HEK293T (cell line): ENCODE data around the gene SLC5A2.

Experiments used
- CTCF ChIA-PET: fragments of 350-600 bp; formaldehyde crosslinking; extraction: SDS; loops from one replicate; lab custom pipeline; 2021; ENCODE audit warnings: antibody characterized with exemption, inconsistent platforms; lab: Yijun Ruan, JAX
- POLR2A ChIA-PET: fragments of 350-600 bp; formaldehyde crosslinking; extraction: SDS; loops from one replicate; lab custom pipeline; 2020; ENCODE audit warnings: antibody characterized with exemption, inconsistent platforms; lab: Yijun Ruan, JAX
- DNase-seq: peaks from one replicate; pipeline ENCODE4 v3.0.0; 2012; ENCODE audit warnings: mixed read lengths; ENCODE audit errors: extremely low spot score
- ARNT ChIP-seq: fragments of 450-650 bp; IDR thresholded peaks from 2 replicates; pipeline ENCODE4 v1.6.1; 2017; ENCODE audit warnings: mild to moderate bottlenecking
- BHLHE40 ChIP-seq: fragments of 450-650 bp; IDR thresholded peaks from 2 replicates; pipeline ENCODE4 v1.6.1; 2016; ENCODE audit warnings: mild to moderate bottlenecking, moderate library complexity, borderline replicate concordance
- CTBP1 ChIP-seq: fragments of 450-650 bp; IDR thresholded peaks from 2 replicates; pipeline ENCODE4 v1.6.1; 2016; ENCODE audit warnings: borderline replicate concordance
- ELF4 ChIP-seq: fragments of 450-650 bp; IDR thresholded peaks from 2 replicates; pipeline ENCODE4 v1.6.1; 2017; ENCODE audit warnings: antibody characterized with exemption
- FOXA1 ChIP-seq: fragments of 450-650 bp; IDR thresholded peaks from 2 replicates; pipeline ENCODE4 v1.6.1; 2016; ENCODE audit warnings: mild to moderate bottlenecking
- FOXK2 ChIP-seq: fragments of 450-650 bp; IDR thresholded peaks from 2 replicates; pipeline ENCODE4 v1.6.1; 2016; ENCODE audit warnings: mild to moderate bottlenecking
- FOXM1 ChIP-seq: fragments of 450-650 bp; IDR thresholded peaks from 2 replicates; pipeline ENCODE4 v1.6.1; 2017; ENCODE audit warnings: mild to moderate bottlenecking, borderline replicate concordance
- HDGF ChIP-seq: fragments of 450-650 bp; IDR thresholded peaks from 2 replicates; pipeline ENCODE4 v1.6.1; 2017; ENCODE audit warnings: antibody characterized with exemption, borderline replicate concordance
- L3MBTL2 ChIP-seq: fragments of 450-650 bp; conservative IDR thresholded peaks from 2 replicates; pipeline ENCODE4 v1.6.1; 2016; ENCODE audit warnings: mild to moderate bottlenecking
- LEF1 ChIP-seq: fragments of 450-650 bp; IDR thresholded peaks from 2 replicates; pipeline ENCODE4 v1.6.1; 2017; ENCODE audit warnings: mild to moderate bottlenecking, borderline replicate concordance
- NFRKB ChIP-seq: fragments of 450-650 bp; IDR thresholded peaks from 2 replicates; pipeline ENCODE4 v1.6.1; 2016; ENCODE audit warnings: mild to moderate bottlenecking, moderate library complexity
- SP1 ChIP-seq: fragments of 450-650 bp; IDR thresholded peaks from 2 replicates; pipeline ENCODE4 v1.6.1; 2017
- SUZ12 ChIP-seq: fragments of 450-650 bp; IDR thresholded peaks from 2 replicates; pipeline ENCODE4 v1.6.1; 2016; ENCODE audit warnings: mild to moderate bottlenecking
- TARDBP ChIP-seq: fragments of 450-650 bp; IDR thresholded peaks from 2 replicates; pipeline ENCODE4 v1.6.1; 2016
- ZNF384 ChIP-seq: fragments of 450-650 bp; IDR thresholded peaks from 2 replicates; pipeline ENCODE4 v1.6.1; 2016
- TF ChIP-seq, protein P1 (sequence below): fragments of 450-650 bp; IDR thresholded peaks from 2 replicates; pipeline ENCODE4 v1.6.1; 2016

SLC5A2 gene

DNA sequence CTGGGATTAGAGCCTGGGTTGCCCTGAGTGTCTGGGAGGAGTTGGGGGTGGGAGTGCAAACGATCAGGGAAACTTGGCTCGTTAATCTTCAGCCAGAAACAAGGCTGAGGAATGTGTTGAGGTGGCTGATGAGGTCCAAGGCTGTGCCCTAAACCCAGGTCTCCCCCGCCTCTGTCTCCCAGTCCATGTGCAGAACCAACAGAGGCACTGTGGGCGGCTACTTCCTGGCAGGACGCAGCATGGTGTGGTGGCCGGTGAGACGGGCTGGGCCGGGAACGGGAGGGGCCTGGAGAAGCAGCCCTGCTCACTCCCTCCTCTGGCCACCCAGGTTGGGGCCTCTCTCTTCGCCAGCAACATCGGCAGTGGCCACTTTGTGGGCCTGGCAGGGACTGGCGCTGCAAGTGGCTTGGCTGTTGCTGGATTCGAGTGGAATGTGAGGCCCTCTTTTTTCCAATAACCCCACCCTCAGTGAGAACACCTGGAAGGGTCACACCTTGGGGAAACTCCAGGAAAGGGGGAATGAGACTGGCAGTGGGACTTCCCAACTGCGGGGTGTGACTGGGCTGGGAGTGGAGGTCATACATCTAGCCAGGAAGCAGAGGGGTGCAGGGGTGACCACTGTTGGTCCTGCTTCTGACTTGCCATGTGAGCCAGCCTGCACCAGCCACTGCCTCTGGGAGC lies 1.7 kb downstream of the SLC5A2 start:
- ChIA-PET POLR2A (interaction anchor here (0.6 kb wide), 1 partner anchor 25 kb away, joined by 3 read pairs; no protein-coding TSS in a partner anchor), CTCF (no interaction called here)
- DNase-seq = no peak
- TF ChIP-seq ELF4 (no peak), FOXM1 (no peak), ZNF384 (no peak), FOXK2 (no peak)

DNA sequence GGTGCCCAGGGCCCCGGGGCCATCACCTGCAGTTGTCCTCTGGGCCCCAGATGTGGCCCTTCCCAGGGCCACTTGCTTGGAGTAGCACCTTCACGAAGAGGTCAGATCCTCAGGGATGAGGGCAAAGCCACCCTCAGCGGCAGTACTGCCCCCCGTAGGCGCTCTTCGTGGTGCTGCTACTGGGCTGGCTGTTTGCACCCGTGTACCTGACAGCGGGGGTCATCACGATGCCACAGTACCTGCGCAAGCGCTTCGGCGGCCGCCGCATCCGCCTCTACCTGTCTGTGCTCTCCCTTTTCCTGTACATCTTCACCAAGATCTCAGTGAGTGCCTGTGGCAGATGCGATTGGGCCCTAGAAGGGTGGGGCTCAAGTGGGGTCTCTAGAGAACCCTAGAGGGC lies 2.6 kb downstream of the SLC5A2 start:
- ChIA-PET POLR2A (no interaction called here), CTCF (no interaction called here)
- DNase-seq = no peak
- TF ChIP-seq FOXA1 (no peak), NFRKB (no peak), HDGF (no peak), L3MBTL2 (no peak), SUZ12 (no peak)

DNA sequence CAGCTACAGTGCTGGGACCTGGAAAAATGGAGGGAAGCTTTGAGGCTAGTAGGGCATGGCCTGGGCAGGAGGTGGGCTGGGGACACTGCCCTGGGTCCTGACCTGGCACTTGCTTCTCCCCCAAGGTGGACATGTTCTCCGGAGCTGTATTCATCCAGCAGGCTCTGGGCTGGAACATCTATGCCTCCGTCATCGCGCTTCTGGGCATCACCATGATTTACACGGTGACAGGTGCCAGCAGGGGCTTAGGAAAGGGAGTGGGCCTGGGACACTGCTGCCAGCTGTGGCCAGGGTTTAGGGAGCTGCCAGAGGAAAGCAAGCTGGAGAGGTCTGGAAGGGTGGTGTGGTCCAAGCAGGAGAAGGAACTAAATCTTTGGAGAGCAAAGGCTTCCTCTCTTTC lies 3.1 kb downstream of the SLC5A2 start:
- TF ChIP-seq FOXK2 (no peak), NFRKB (no peak), FOXA1 (no peak), ARNT (no peak), ELF4 (no peak), LEF1 (no peak), ZNF384 (no peak), L3MBTL2 (no peak), FOXM1 (no peak), BHLHE40 (no peak), TARDBP (no peak)
- TF ChIP-seq, protein P1, sequence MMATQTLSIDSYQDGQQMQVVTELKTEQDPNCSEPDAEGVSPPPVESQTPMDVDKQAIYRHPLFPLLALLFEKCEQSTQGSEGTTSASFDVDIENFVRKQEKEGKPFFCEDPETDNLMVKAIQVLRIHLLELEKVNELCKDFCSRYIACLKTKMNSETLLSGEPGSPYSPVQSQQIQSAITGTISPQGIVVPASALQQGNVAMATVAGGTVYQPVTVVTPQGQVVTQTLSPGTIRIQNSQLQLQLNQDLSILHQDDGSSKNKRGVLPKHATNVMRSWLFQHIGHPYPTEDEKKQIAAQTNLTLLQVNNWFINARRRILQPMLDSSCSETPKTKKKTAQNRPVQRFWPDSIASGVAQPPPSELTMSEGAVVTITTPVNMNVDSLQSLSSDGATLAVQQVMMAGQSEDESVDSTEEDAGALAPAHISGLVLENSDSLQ = no peak
- ChIA-PET POLR2A (no interaction called here), CTCF (no interaction called here)
- no peak for DNase-seq

DNA sequence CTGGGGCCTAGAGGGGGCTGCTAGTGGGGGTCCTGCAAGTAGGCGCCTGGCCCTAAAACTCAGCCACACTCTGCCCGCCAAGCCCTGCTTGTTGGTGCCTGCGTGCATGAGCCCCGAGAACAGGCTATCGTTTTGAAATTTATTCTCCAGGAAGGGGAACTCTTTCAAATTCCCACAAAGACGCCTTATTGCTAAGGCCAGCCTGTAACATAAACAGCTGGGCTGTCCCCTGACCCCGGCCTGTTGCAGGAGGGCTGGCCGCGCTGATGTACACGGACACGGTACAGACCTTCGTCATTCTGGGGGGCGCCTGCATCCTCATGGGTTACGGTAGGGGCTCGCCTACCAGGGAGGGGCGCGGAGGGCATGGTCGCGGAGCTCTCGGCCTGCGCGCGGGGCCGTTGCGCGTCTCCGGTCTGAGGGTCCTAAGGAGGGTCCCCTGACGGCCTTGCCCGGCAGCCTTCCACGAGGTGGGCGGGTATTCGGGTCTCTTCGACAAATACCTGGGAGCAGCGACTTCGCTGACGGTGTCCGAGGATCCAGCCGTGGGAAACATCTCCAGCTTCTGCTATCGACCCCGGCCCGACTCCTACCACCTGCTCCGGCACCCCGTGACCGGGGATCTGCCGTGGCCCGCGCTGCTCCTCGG lies 4.3 kb downstream of the SLC5A2 start:
- TF ChIP-seq ARNT (no peak), ELF4 (no peak), LEF1 (no peak), FOXA1 (no peak), FOXK2 (no peak)
- TF ChIP-seq, protein P1 = no peak
- no peak for DNase-seq
- CTCF ChIA-PET = no interaction called here
- POLR2A ChIA-PET = no interaction called here

DNA sequence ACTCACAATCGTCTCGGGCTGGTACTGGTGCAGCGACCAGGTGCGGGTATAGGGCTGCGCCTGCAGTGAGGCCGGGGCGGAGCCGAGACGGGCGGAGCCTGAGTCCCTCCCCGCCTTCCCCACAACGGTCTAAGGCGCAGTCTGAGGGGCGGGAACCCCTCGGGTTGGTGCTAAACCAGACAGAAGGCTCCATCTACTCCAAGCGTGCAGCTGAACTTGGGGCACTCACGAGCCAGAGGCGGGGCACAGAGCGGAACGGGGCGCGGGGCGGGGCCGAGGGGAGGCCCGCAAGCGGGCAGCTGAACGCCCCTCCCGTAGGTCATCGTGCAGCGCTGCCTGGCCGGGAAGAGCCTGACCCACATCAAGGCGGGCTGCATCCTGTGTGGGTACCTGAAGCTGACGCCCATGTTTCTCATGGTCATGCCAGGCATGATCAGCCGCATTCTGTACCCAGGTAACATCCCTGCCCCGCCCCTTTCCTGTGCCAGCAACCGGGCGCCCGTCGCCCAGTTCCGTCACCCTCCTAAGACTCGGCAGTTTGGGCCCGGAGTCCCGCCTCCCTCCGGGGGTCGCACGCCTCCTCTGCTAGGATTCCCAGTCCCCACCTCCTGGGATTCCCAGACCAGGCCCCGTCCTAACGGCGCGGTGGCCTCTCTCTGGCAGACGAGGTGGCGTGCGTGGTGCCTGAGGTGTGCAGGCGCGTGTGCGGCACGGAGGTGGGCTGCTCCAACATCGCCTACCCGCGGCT lies 5.0 kb downstream of the SLC5A2 start:
- no peak for DNase-seq
- POLR2A ChIA-PET = no interaction called here
- TF ChIP-seq BHLHE40 = no peak
- TF ChIP-seq TARDBP = no peak
- TF ChIP-seq SUZ12 = no peak
- no peak for TF ChIP-seq ZNF384
- TF ChIP-seq LEF1 = no peak
- no peak for TF ChIP-seq L3MBTL2
- TF ChIP-seq FOXK2 = no peak
- TF ChIP-seq SP1 = no peak
- no peak for TF ChIP-seq FOXM1
- no peak for TF ChIP-seq NFRKB
- no peak for TF ChIP-seq HDGF
- no peak for TF ChIP-seq FOXA1
- no peak for TF ChIP-seq ELF4
- no peak for TF ChIP-seq CTBP1
- TF ChIP-seq ARNT = no peak
- TF ChIP-seq, protein P1 = no peak
- CTCF ChIA-PET = no interaction called here

DNA sequence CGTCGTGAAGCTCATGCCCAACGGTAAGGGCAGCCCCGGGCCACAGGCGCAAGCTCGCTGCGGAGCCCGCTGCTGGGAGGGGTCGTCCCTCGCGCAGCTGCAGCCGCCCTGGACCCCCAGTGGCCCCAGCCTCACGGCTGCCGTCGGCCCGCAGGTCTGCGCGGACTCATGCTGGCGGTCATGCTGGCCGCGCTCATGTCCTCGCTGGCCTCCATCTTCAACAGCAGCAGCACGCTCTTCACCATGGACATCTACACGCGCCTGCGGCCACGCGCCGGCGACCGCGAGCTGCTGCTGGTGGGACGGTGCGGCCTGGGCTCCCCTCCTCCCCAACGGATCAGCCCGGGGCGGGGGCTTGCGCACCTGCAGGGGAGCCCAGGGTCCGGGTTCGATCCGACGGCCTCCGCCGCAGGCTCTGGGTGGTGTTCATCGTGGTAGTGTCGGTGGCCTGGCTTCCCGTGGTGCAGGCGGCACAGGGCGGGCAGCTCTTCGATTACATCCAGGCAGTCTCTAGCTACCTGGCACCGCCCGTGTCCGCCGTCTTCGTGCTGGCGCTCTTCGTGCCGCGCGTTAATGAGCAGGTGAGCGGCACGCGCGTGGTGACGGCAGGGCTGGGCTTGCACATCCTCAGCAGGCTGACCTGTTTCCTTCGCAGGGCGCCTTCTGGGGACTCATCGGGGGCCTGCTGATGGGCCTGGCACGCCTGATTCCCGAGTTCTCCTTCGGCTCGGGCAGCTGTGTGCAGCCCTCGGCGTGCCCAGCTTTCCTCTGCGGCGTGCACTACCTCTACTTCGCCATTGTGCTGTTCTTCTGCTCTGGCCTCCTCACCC lies 5.8 kb downstream of the SLC5A2 start:
- ChIA-PET POLR2A (no interaction called here), CTCF (no interaction called here)
- no peak for DNase-seq
- no peak for TF ChIP-seq TARDBP
- no peak for TF ChIP-seq FOXM1
- no peak for TF ChIP-seq L3MBTL2
- TF ChIP-seq ZNF384 = no peak
- no peak for TF ChIP-seq HDGF
- TF ChIP-seq SP1 = no peak
- TF ChIP-seq ELF4 = no peak
- TF ChIP-seq, protein P1 = no peak
- TF ChIP-seq LEF1 = no peak
- TF ChIP-seq FOXA1 = no peak
- no peak for TF ChIP-seq NFRKB
- TF ChIP-seq SUZ12 = no peak
- no peak for TF ChIP-seq BHLHE40
